SK-N-SH (cell line): Measurements from ENCODE around the gene NEIL3.

ENCODE experiments used
- CHD2 ChIP-seq: fragments of 150-350 bp; IDR thresholded peaks from 2 replicates; pipeline ENCODE4 v1.6.1; 2018; ENCODE audit warnings: low read length; ENCODE audit not compliant: partially characterized antibody
- CTCF ChIP-seq: fragments of 200-600 bp; sonication (generic); IDR thresholded peaks from 2 replicates; pipeline ENCODE4 v1.6.1; 2017; ENCODE audit warnings: antibody characterized with exemption, mild to moderate bottlenecking, moderate library complexity
- EZH2phosphoT487 ChIP-seq: fragments of 200-600 bp; sonication (generic); IDR thresholded peaks from 2 replicates; pipeline ENCODE4 v1.6.1; 2017; ENCODE audit warnings: low read depth, mixed run types, mild to moderate bottlenecking, antibody characterized with exemption, moderate library complexity, borderline replicate concordance
- FOXM1 ChIP-seq: IDR thresholded peaks from 2 replicates; pipeline ENCODE4 v1.4.0; 2012; ENCODE audit warnings: low read depth, mild to moderate bottlenecking
- GABPA ChIP-seq: IDR thresholded peaks from 2 replicates; pipeline ENCODE4 v1.4.0; 2012; ENCODE audit warnings: low read depth, mild to moderate bottlenecking
- MAX ChIP-seq: IDR thresholded peaks from 2 replicates; pipeline ENCODE4 v1.4.0; 2012; ENCODE audit warnings: low read depth
- POLR2AphosphoS5 ChIP-seq: IDR thresholded peaks from 2 replicates; pipeline ENCODE4 v1.6.1; 2012; ENCODE audit warnings: low read depth, low read length
- USF2 ChIP-seq: fragments of 150-350 bp; IDR thresholded peaks from 2 replicates; pipeline ENCODE4 v1.6.1; 2017; ENCODE audit warnings: antibody characterized with exemption, low read length, low read depth, borderline replicate concordance
- YY1 ChIP-seq: IDR thresholded peaks from 2 replicates; pipeline ENCODE4 v1.4.0; 2012; ENCODE audit warnings: low read depth, mild to moderate bottlenecking

- TF ChIP-seq CHD2, result no peak
- TF ChIP-seq EZH2phosphoT487, result no peak
- TF ChIP-seq CTCF, result no peak
- no peak for TF ChIP-seq MAX
- no peak for TF ChIP-seq FOXM1
- TF ChIP-seq POLR2AphosphoS5, result no peak
- no peak for TF ChIP-seq YY1
- TF ChIP-seq USF2, result no peak
- no peak for TF ChIP-seq GABPA
These were observed 61.8 kb downstream of the NEIL3 start for GRCh38 chr4:177371461-177371860.
